GM12892 (cell line): ENCODE data around the gene ZNF160.

Experiments used
- POLR2A ChIP-seq: IDR thresholded peaks from 2 replicates; pipeline ENCODE4 v1.6.1; 2011; ENCODE audit warnings: low read depth, low read length, control low read depth
- POLR2AphosphoS5 ChIP-seq: IDR thresholded peaks from 2 replicates; pipeline ENCODE4 v1.6.1; 2011; ENCODE audit warnings: low read depth, low read length, control low read depth
- TAF1 ChIP-seq: IDR thresholded peaks from 2 replicates; pipeline ENCODE4 v1.6.1; 2011; ENCODE audit warnings: low read depth, mild to moderate bottlenecking, control low read depth, low read length, borderline replicate concordance

DNA sequence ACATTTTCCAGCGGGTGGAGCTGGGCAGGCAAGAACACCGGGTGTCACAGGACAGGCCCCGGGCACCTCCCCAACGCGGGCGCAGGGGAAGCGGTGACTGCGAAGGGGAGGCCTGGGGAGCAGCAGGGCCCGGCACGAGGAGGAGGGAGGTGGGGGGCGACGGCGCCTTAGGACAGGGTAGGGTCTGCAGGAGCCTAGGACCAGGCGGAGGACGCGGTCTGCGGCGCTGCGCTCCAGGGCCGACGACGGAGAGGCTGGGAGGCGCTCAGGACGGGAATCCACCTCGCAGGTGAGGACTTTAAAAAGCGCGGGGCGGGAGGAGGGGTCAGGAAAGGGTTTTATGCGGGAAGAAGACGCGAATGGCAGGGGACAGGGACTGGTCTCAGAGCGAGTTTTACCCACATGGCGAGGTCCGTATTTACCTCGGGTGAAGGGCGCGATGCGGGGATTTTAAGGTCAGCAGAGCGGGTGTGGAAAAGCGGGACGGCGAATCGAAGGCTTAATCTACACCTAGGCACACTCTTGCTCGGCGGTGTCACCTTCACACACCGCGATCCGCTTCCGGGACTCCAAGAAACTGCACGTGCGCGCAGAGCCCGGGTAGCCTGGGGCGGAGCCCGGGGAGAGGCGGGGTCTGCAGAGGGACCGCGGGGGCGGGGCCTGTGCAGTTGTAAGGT, 45.2 kb downstream of the ZNF160 start:
- no peak for TF ChIP-seq POLR2A
- TF ChIP-seq POLR2AphosphoS5, result no peak
- TF ChIP-seq TAF1, result no peak
